Hematopoietic multipotent progenitor cell (in vitro differentiated cells): Measurements from ENCODE around the gene CSKMT. TPM values are rescaled to one million over a fixed set of nuclear protein-coding genes. Genes with fewer than 3 reads are reported as not detected.
"Not testable (repeated sequence)": the region's sequence is repeated elsewhere in the genome, so short reads cannot be mapped to it uniquely, and the experiment has no call there.

Experiments used
- DNase-seq, 3 donors: peaks; one replicate each; pipeline ENCODE4 v3.0.0-alpha.2; 2011 to 2015; ENCODE audit warnings: low read depth in 2 of 3, low spot score in 2 of 3
- total RNA-seq: library from RNA; depleted of rRNA; stranded (reverse); fragments of >200 nt; gene quantifications from one replicate; pipeline ENCODE4 v1.2.3, GENCODE V29; 2012

CSKMT gene
- total RNA-seq = 51.7 TPM

GRCh38 chr11:62665075-62665598, at the start of gene CSKMT, which contains the start of gene C11orf98:
Gene CSKMT (plus strand): TSS chr11:62665312. CDS start chr11:62665880, 568 bp downstream.
Gene C11orf98 (minus strand): TSS chr11:62665210. CDS start chr11:62665169, 41 bp downstream.
- DNase-seq = peak; percentile 90 to 95 (median 94)

GRCh38 chr11:62615521-62615920, 49.6 kb upstream of the CSKMT start:
- no peak for DNase-seq

GRCh38 chr11:62616957-62617356, 48.2 kb upstream of the CSKMT start:
- not testable (repeated sequence) for DNase-seq

GRCh38 chr11:62621027-62621566, 44.0 kb upstream of the CSKMT start:
- DNase-seq = no peak

- peak; percentile 94 to 97 (median 94) for DNase-seq
Observed at GRCh38 chr11:62621567-62622470, 43.3 kb upstream of the CSKMT start, which contains the start of gene B3GAT3. Gene B3GAT3 (minus strand): TSS chr11:62621986. CDS start chr11:62621947, 39 bp downstream.

- DNase-seq = no peak
Observed at GRCh38 chr11:62622476-62623089, 42.5 kb upstream of the CSKMT start.

- peak in 1 of 3 donors; percentile 35 for DNase-seq
Observed at GRCh38 chr11:62627713-62628112, 37.4 kb upstream of the CSKMT start.

- DNase-seq = no peak
Observed at GRCh38 chr11:62632492-62632891, 32.6 kb upstream of the CSKMT start.

GRCh38 chr11:62644220-62644619, 20.9 kb upstream of the CSKMT start:
- no peak for DNase-seq

GRCh38 chr11:62645671-62645945, 19.5 kb upstream of the CSKMT start:
- DNase-seq = no peak

GRCh38 chr11:62645946-62646824, 18.9 kb upstream of the CSKMT start, which contains the start of gene GANAB:
Gene GANAB (minus strand): TSS chr11:62646613. CDS start chr11:62646599, 14 bp downstream.
- peak; percentile 89 to 99 (median 99) for DNase-seq

GRCh38 chr11:62646825-62647608, 18.1 kb upstream of the CSKMT start:
- DNase-seq = no peak

GRCh38 chr11:62647609-62648005, 17.5 kb upstream of the CSKMT start:
- no peak for DNase-seq

- no peak for DNase-seq
Observed at GRCh38 chr11:62648185-62648966, 16.7 kb upstream of the CSKMT start.

- DNase-seq = no peak
Observed at GRCh38 chr11:62648967-62649364, 16.1 kb upstream of the CSKMT start.

- DNase-seq = no peak
Observed at GRCh38 chr11:62649486-62649885, 15.6 kb upstream of the CSKMT start.

- not testable (repeated sequence) for DNase-seq
Observed at GRCh38 chr11:62650283-62650682, 14.8 kb upstream of the CSKMT start.

GRCh38 chr11:62652161-62653006, 12.7 kb upstream of the CSKMT start:
- no peak for DNase-seq
